GM19455 (cell line): Measurements from ENCODE around the gene EPAS1.

Experiments
- ATAC-seq: cut with Tn5 transposase; IDR thresholded peaks from one replicate; pipeline ENCODE4 v1.9.1; 2021; ENCODE audit not compliant: unreplicated experiment

The EPAS1 gene

DNA sequence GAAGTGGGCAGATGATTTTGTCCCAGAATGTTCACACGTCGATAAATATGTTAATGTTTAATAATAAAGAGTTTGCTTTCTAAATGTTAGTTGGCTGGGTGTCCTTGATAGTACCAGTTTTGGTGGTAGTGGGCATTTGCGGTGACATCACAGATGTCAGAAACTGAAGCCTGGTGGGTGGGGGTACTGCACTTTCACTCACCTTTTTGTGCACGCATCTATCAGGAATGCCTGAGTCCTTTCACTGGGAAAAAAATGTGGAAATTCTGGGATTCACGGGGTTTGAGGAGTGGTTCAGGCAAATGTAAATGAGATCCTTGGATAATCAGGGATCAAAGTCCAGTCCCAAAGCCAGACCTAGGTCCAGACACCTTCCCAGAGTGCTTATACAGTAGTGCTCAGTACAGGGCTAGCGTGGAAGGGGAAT is 3.2 kb downstream of the EPAS1 start:
- ATAC-seq = no peak

DNA sequence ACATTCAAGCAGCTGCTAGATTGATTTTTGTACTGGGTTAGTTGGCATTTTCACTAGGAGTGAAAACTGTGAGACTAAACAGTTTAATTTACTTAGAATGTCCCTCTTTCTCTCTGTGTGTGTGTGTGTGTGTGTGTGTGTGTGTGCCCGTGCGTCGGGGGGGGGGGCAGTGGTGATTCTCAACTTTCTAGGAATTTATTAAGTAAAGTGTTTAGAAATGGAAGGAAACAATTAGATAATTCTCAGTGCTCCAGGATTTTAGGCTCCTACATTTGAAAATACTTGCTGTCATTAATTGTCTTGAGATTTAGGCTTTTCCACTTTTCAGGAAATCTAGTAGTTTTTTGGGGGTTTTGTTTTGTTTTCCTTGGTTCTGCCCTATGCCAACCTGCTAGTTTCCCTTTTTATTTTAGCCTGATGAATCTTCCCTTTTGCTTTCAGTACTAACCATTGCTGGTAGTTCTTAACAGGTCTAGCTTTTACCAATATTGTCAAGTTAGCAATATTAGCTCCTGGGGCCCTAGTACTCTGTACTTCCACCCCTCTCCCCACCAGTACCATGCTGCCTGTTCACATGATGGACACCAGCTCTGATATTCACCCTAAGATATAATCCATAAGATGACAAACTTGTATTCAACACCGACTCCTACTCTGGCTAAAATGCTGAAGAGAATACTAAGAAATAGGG is 4.9 kb downstream of the EPAS1 start:
- ATAC-seq = no peak

DNA sequence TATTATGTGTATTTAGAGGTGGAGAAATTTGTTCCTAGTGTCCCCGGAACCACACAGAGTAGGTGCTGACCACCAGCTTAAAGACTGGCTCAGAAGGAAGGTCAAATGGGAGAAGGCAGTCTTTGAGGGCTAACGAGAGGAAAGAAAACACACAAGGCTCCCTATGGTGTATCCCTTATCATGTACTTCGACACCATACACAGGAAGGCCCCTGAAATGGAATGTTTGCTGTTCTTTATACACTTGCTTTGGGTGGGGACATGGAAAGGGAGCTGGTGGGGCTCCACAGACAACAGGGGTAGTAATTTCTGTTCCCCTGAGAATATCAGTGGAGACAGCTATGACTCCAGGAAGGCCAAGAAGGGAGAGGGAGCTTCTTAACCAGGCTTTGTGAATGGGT is 6.0 kb downstream of the EPAS1 start:
- ATAC-seq = no peak

DNA sequence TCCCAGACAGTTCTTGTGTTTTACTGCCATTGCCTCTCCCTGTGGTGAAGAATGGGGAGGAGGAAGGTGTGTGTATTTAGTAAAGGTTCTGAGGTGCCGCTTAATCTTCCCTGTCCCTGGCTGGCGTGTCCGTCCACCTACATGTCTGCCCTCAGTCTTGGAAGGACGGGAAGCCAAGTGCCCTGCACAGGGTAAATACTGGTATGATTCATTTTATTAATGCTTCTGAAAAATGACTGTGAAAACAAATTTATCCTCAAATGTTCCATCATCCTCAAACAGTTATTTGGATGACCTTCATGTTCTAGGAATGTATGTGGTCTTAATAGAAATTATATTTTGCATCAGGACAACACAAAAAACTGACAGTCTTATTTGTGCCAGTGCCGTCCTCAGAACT is 6.6 kb downstream of the EPAS1 start:
- ATAC-seq = no peak

DNA sequence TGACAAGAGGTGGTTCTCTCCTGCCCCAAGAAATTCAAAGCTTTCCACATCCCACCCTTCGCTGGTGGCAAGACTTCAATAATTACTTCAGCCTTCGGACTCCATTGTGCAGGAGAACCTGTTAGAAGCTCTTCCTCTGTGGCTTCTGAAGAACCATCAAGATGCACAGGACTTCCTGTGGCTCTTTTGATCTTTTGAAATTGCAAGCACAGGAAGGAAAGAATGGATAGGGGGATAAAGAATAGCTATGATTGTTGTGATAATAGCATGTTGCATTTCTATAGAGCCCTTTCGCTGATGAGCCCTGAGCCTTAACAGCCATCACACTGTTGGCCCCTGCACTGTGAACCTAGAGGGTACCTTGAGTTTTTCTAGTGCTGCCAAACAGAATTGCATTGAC is 7.4 kb downstream of the EPAS1 start:
- ATAC-seq = no peak

DNA sequence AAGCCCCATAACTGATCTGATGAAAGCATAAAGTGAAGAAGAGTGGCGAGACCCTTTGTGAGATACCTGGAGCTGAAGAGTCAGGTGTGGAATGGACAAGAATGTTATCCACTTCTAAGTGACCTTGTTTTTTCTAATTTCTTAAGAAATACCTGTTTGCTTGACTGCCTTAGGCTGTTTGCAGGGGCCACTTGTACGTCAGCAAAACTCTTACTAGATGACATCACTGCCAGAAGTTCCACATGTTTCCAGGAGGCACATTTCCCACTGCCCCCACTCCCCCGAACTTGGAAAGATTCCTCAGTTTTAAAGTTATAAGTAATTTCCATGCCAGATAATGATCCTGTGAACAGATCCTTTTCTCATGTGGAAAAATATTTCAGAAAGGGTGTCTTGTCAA is 8.0 kb downstream of the EPAS1 start:
- no peak for ATAC-seq

DNA sequence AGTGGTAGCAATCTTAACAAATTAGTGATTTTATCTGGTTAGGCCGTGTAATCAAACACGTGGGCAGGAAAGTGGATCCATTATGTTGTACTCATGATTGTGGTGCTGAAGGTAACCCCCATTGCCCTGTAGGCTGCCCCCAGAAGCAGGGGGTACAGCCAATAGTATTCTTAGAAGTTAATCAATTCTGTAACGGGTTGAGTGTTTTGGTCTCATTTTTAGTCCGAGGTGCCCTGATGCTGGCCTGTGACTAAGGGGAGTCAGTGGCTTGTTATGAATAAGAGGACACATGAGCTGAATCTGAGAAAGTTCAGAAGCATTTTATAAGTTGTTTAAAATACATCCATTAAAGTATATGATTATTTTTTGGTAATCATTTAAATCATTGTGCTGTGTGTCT is 8.6 kb downstream of the EPAS1 start:
- no peak for ATAC-seq

DNA sequence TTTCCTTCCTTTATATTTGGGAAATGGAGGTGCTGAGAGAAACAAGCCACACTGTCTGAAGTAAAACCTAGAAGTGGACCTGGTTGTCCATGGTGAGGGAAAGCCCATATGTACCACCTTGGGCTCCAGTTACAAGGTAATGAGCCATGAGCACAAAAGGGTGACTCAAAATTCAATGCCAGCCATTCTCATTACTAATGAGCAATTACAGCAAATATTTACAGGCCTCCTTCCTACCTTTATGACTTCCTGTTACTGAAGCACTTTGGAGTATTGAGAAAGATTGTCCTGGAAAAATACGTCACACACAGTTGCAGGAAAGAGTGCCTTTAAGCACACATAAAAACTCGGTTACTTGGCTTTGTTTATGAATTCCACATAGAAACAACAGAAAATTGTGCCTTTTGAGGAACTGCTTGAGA is 9.1 kb downstream of the EPAS1 start:
- ATAC-seq = no peak

DNA sequence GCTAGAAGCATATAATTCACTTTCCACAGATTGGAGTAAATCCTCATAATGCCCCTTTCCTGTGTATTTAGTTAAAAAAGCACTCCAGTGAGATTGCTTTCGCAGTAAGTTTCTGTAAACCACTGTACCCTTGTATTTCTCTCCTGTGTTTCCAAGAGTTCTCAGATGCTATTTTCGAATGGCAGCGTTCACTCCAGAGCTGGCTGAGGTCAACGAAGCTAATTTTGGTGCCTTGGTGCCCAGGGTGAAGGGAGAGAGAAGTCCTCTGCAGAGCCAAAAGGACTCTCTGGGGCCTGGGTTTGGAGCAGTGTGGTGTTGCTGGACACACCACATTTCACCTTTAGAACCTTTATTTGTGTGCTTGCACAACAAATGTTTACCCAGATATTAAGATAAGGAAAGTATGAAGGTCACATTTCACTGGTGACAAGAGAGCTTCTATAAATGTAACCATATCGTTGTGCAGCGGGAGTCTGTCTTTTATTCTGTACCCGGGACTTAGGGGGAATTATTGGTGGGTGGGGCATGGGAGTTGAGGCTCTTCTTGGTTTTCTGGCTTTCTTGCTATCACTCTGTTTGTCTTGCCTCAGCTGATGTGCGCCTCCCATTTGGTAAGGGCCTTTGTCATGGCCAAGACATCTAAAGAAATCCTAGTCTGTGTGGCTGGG is 9.9 kb downstream of the EPAS1 start:
- no peak for ATAC-seq

DNA sequence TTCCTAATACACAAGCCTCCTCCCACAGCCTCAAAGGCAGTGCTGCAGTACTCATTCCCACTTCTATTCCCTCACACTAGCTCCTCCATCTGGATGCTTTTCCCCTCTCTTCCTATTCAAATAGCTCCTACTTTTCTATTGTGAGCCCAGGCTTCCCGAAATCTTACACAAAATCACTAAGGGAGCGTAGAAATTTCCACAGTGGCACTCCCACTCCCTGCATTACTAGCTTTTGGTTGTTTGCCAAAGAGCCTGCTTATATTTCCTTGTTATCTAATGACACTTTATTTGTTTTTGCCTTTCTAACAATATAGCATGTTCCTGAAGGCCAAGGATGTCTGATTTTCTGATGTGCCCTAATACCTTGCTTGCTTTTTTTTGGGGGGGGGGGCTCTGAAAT is 10.9 kb downstream of the EPAS1 start:
- ATAC-seq = no peak

DNA sequence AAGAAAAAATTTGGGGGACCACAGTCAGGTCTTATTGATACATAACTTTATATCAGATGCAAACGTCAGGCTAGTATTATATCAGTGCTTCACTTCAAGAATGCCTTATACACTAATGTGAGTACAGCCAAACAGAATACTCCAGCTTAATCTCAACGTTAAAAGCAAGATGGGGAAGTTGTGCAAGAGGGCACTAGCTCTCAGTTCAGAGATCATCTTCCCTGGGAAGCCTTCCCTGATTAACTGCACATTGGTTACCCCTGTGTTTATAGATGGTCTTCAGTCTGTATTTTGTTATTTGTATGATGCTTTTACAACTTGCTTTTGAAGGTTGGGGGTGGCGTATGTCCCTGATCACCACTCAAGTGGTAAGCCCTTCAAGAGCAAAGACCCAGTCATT is 11.4 kb downstream of the EPAS1 start:
- ATAC-seq = no peak

DNA sequence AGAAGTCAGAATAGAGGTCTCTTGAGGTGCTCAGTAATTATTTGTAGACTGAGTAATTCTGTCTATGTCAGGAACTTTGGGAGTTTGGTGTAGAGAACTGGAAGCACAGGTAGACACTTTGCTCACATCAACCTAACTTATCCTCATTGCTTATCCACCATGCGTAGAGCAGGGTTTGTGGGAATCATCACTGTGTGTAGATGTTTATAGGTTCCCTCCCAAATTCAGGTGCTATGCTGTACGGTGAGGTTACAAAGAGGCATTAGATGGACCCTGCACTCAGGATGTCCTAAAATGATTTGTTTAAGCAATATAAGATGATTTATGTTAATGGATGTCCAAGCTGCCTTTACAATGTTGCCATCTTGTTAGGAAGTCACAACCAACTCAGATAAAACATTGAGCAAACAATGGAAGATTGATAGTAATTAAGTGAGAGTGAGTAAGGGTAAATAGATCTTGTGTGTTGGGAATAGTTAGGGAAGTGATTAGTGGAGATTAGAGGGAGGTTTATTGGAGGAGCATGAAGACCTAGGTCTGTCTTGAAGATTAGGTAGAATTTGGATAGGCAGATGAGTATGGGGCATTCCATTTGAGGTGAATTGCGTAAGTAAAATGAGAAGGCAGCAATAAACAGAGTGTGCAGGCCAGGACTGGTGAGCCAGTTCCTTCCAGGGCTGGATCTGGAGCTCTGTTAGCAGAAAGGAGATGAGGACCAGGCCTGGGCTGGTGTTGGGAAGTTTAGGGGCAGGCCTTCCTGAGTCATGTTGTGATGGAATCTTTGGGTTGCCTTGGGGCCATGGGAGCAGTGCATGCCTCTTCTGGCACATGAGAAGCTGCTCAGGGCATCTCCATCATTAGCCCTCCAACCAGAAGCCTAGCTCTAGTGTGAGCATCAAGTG is 12.1 kb downstream of the EPAS1 start:
- no peak for ATAC-seq

DNA sequence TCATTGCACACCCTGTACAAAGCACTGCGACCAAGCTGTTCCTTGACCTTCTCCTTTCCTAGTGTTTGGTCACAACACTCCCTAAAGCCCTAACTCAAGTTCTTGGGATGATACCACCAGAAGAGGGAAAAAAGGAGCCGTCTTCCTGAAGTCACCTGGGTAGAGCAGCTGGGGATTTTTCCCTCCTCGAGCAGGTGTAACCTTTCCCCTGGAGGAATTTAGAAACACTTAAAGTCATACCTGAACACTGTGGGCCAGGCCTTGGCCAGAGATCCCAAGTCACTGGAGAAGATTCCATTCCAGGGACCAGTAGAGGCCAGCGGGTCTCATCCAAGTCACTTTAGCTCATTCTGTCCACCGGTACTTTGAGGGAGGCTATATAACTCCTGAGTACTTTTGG is 13.2 kb downstream of the EPAS1 start:
- ATAC-seq = no peak

DNA sequence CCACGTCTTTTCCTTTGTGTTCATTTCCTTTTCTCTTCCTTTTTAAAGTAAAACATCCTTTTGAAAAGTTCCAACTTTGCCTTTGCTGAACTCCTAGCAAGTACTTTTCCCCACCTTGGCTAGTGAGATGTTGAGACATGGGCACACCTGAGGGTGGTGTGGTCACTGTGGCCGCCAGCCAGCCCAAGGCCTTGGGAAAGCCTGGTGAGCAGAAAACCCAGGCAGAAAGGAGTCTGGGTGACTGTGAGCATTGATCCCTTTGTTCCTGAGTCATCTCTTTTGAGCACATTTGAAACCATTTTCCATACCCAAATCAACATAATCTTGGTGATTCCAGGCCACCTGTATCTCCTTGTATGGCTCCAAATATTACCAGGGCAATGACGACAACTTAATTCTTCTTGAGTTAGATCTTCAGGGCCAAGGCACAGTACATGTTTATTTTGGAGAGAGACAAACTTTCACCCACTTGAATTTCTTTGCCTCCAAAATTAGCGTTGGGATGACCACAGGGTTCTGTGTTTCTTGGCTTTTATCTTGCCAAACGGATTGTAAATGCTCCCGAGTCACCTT is 14.5 kb downstream of the EPAS1 start:
- ATAC-seq = no peak

DNA sequence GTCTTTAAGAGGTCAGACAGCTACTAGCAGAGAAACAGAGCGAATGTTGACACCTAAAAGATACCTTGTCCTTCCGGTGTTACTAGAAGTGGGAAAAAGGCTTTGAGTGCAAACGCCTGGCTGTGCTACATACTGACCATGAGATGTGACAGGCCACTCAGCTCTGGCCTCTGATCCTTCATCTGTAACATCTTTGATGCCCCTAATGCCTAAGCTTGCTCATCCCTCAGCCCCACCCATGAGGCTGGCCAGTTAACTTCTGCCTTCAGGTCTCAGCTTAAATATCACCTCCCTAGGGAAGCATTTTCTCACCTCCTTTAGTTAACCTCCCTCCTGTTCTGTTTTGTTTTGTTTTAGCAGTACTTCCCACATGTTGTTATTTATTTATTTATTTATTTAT is 15.9 kb downstream of the EPAS1 start:
- ATAC-seq = no peak

DNA sequence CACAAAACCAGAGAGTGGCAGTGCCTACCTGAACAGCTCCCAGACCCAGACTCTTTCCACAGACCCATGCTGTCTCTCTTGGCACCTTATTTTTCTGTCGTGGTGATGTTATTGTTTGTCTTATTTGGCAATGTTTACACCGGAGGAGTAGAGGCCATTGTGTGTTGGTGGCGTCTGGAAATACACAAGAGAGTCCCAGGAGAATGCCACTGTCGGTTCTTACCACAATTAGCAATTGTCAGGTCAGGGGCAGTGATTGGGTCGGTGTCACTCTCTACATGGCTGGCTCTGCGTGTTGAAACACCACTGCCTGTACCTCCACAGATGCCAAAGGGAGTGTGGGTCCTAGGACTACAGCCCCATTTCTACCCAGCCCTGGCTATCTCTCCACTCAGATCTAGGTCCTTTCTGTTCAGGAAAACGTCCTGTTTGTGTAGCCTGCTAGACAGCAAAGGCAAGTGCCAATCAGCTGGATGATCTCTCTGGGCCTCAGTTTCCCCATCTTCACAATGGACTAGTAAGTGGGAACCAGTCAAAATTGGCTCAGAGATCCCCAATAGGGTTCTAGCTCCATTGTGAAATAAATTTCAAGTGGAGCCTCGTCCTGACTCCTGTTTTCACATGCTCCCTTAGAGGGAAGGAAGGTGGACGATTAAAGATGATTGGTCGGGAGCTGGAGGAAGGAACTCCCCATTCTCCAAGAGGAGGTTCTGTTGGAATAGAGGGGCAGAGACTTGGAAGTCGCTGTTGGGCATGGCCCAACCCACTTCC is 17.0 kb downstream of the EPAS1 start:
- no peak for ATAC-seq

DNA sequence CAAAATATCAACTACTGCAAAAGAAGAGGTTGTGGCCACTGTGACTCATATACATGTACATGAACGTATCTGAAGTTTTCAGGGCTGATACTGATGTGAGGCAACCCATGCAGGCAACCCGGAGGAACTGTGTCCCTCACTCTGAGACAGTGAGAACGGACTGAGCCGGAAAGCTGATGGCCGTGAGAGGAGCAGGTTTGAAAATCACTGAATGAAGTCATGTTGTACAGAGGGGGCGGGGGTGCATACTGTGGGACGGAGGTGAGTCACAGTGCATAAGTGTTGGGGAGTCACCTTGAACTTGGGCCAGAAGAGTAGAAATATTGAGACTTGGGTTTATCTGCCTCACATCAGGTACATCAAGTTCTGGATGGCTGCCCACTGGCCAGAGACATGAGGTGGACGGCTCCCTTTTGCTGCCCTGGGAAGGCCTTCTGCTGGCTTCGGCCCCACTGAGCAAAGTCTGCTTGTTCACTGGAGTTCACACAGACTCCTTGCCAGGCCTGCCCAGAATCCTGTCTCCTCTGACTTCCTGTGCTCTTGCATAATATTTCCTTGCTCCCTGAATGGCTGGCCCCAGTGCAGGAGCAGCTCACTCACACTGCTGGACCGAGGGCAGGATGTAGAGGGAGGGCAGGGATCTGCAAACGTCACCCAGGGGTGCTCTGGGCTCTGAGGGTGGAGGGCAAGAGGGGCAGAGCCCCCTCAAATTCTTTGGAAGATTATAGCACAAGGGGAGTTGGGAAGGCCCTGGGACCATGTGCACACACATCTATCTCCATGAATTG is 18.1 kb downstream of the EPAS1 start:
- no peak for ATAC-seq

DNA sequence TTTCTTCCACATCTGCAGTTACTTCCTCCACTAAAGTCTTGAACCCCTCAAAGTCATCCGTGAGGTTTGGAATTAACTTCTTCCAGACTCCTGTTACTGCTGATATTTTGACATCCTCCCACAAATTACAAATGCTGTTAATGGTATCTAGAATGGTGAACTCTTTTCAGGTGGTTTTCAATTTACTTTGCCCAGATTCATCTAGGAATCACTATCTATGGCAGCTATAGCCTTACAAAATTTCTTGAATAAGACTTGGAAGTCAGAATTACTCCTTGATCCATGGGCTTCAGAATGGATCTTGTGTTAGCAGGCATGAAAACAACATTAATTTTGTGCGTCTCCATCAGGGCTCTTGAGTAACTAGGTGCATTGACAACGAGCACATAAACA is 19.9 kb downstream of the EPAS1 start:
- no peak for ATAC-seq

DNA sequence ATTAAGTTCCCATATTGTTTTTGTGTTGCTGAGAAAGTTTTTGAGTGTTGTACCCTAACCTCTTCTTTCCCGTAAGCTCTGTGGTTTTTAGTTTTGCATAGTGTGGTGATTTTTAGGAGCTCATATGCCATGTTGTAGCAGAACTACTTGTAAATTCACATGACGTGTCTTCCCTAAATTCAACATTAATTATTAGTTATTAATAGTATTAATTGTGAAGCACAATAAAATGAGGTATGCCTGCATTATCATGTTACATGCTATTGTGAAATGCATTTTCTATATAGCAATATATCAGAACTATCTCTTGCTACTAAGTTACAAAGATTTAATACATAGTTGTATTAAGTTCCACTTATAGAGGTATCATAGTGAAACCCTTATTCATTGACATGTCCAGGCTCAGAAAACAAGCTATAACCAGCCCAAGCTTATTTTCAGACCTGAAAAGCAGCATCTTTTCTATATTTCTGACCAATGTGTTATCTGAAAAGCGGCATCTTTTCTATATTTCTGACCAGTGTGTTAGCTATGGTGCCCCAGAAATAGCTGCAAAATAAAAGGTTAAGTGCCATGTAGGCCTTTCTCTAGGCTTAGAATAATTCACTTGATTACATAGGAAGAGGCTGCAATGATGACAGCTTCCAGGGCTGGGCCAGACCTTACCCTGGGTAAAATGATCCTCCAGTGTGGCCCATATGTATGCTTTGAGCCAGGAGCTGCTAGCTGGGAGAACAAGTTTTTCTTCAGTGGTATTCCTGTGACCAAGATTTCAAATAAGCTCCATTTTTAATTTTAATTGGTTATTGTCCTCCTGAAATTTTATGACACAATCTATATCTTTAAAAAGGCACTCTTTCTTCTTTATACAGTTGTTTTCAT is 21.6 kb downstream of the EPAS1 start:
- no peak for ATAC-seq
